Endodermal cell (in vitro differentiated cells): ENCODE measurements around the gene NFAM1. TPM values are rescaled to one million over a fixed set of nuclear protein-coding genes. Genes with fewer than 3 reads are reported as not detected.
A peak's percentile ranks its signal among the peaks of the same experiment; 100 is the strongest.

Experiments used
- DNase-seq: peaks from one replicate; pipeline ENCODE4 v3.0.0-alpha.2; 2017
- H3K27ac ChIP-seq: 2 replicates; pipeline ENCODE4 v1.5.1; 2013; ENCODE audit warnings: mild to moderate bottlenecking, low read depth, low read length, moderate library complexity
- H3K27me3 ChIP-seq: 2 replicates; pipeline ENCODE4 v1.6.1; 2013; ENCODE audit warnings: mild to moderate bottlenecking, low read length, moderate library complexity; ENCODE audit not compliant: insufficient read depth, control insufficient read depth, poor library complexity, severe bottlenecking
- H3K36me3 ChIP-seq: 2 replicates; pipeline ENCODE4 v1.7.0; 2013; ENCODE audit warnings: mild to moderate bottlenecking, low read length, moderate library complexity; ENCODE audit not compliant: control insufficient read depth, insufficient read depth
- H3K4me1 ChIP-seq: one replicate; pipeline ENCODE4 v1.7.0; 2013; ENCODE audit warnings: low read length; ENCODE audit not compliant: control insufficient read depth, insufficient read depth
- H3K4me3 ChIP-seq: 2 replicates; pipeline ENCODE4 v1.5.1; 2013; ENCODE audit warnings: mild to moderate bottlenecking, low read length, moderate library complexity
- H3K9ac ChIP-seq: 2 replicates; pipeline ENCODE4 v1.6.1; 2013; ENCODE audit warnings: mild to moderate bottlenecking, low read length, moderate library complexity; ENCODE audit not compliant: poor library complexity, severe bottlenecking; ENCODE audit errors: extremely low read depth
- H3K9me3 ChIP-seq: 2 replicates; pipeline ENCODE4 v1.6.1; 2013; ENCODE audit warnings: mild to moderate bottlenecking, low read length, moderate library complexity; ENCODE audit not compliant: control insufficient read depth
- H3K27ac Mint-ChIP-seq: 2 replicates; pipeline ENCODE4 v1.8.0; 2020; ENCODE audit warnings: mixed read lengths
- H3K27me3 Mint-ChIP-seq: 2 replicates; pipeline ENCODE4 v1.8.0; 2021; ENCODE audit warnings: mild to moderate bottlenecking, mixed read lengths; ENCODE audit not compliant: insufficient read depth
- H3K36me3 Mint-ChIP-seq: 2 replicates; pipeline ENCODE4 v1.8.0; 2020; ENCODE audit warnings: low read depth, mixed read lengths
- H3K4me1 Mint-ChIP-seq: 2 replicates; pipeline ENCODE4 v1.8.0; 2020; ENCODE audit warnings: mixed read lengths
- H3K4me3 Mint-ChIP-seq: 2 replicates; pipeline ENCODE4 v1.8.0; 2020; ENCODE audit warnings: mild to moderate bottlenecking, moderate library complexity, mixed read lengths
- H3K9me3 Mint-ChIP-seq: 2 replicates; pipeline ENCODE4 v1.8.0; 2020; ENCODE audit warnings: mild to moderate bottlenecking, mixed read lengths
- WGBS, 2 experiments: methylation state at CpG; one replicate each; pipeline versions ENCODE4 v1.1.5 to v1.1.7; 2013; ENCODE audit warnings: missing lambda C conversion rate in 2 of 2, mixed read lengths in 1 of 2; ENCODE audit not compliant: insufficient coverage in 1 of 2, insufficient read length in 1 of 2; 5-methylcytosine and 5-hydroxymethylcytosine counted together
- total RNA-seq, 2 donors: library from RNA; stranded (reverse); fragmentation: NEBNext Ultra II Directional in 1 of 2; extraction: Animal tissue kit (Norgen Biotek cat#: 25700) in 1 of 2; gene quantifications; 2 replicates in 1 of 2; 3 replicates in 1 of 2; pipeline ENCODE4 v1.2.1, GENCODE V29; 2021
- TF ChIP-seq, protein P1 (sequence below): fragments of 200-600 bp; sonication (generic); conservative IDR thresholded peaks from 2 replicates; pipeline ENCODE4 v1.5.0; 2021; ENCODE audit warnings: antibody characterized with exemption, mild to moderate bottlenecking

Gene NFAM1
- total RNA-seq, 2 donors from 2014 or later = 0.92 to 1.1 TPM

- no peak overlapping the region for H3K27ac Mint-ChIP-seq
- H3K4me3 Mint-ChIP-seq = no peak overlapping the region
- DNase-seq = no peak
Measured at GRCh38 chr22:42346722-42347121, 85.5 kb downstream of the NFAM1 start.

GRCh38 chr22:42345458-42345857 lies 86.7 kb downstream of the NFAM1 start:
- no peak for DNase-seq
- Mint-ChIP-seq H3K27ac (no peak overlapping the region), H3K4me3 (no peak overlapping the region), H3K27me3 (no peaks in the 10 kb centered on the region), H3K9me3 (peaks cover 1% of the 10 kb centered on the region), H3K36me3 (no peaks in the 10 kb centered on the region), H3K4me1 (peaks cover 5% of the 10 kb centered on the region)
- Histone ChIP-seq H3K9ac (no peak overlapping the region), H3K4me3 (no peak overlapping the region), H3K27ac (no peak overlapping the region), H3K9me3 (no peaks in the 10 kb centered on the region), H3K4me1 (no peaks in the 10 kb centered on the region), H3K36me3 (no peaks in the 10 kb centered on the region), H3K27me3 (no peaks in the 10 kb centered on the region)
- 93 to 96% methylated on average over 3 to 4 of the region's 4 CpGs for WGBS, 2 experiments
- TF ChIP-seq, protein P1, sequence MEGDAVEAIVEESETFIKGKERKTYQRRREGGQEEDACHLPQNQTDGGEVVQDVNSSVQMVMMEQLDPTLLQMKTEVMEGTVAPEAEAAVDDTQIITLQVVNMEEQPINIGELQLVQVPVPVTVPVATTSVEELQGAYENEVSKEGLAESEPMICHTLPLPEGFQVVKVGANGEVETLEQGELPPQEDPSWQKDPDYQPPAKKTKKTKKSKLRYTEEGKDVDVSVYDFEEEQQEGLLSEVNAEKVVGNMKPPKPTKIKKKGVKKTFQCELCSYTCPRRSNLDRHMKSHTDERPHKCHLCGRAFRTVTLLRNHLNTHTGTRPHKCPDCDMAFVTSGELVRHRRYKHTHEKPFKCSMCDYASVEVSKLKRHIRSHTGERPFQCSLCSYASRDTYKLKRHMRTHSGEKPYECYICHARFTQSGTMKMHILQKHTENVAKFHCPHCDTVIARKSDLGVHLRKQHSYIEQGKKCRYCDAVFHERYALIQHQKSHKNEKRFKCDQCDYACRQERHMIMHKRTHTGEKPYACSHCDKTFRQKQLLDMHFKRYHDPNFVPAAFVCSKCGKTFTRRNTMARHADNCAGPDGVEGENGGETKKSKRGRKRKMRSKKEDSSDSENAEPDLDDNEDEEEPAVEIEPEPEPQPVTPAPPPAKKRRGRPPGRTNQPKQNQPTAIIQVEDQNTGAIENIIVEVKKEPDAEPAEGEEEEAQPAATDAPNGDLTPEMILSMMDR = no peak

More at GRCh38 chr22:42346722-42347121, 85.5 kb downstream of the NFAM1 start:
- Histone ChIP-seq H3K27me3 (no peaks in the 10 kb centered on the region), H3K9ac (no peak overlapping the region), H3K36me3 (no peaks in the 10 kb centered on the region), H3K4me1 (no peaks in the 10 kb centered on the region), H3K9me3 (no peaks in the 10 kb centered on the region), H3K27ac (peak overlapping the region; percentile 84), H3K4me3 (no peak overlapping the region)
- TF ChIP-seq, protein P1 = no peak
- peaks cover 2% of the 10 kb centered on the region for H3K4me1 Mint-ChIP-seq
- 79 to 82% methylated on average over 7 to 8 of the region's 8 CpGs for WGBS, 2 experiments
- no peaks in the 10 kb centered on the region for H3K36me3 Mint-ChIP-seq
- H3K9me3 Mint-ChIP-seq = peaks cover 1% of the 10 kb centered on the region
- H3K27me3 Mint-ChIP-seq = peaks cover 3% of the 10 kb centered on the region

DNA sequence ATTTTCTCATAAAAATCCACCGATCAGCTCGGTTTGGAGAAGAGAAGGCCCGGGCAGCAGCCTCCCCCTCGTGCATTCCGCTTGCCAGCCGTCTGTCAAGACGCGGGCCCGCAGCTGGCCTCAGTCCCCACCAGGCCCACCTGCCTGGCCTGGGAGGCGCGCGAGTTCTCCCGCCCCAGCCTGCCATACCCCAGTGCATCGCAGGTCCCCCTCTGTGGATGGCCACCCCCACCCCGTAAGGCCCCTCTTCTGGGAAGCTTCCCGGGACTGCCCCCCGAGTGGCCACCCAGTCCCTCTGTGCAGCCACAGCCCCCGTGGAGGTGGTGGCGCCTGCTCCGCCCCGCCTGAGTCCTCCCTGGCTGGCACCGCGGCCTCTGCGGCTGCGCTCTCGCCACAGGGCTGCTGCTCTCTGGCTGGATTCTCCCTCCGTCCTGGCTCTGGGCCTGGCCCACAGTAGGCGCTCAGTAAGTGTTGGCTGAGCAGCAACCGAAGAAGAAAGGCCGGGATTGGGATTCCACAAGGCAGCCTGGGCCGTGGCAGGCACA lies 87.8 kb downstream of the NFAM1 start:
- Histone ChIP-seq H3K4me1 (no peaks in the 10 kb centered on the region), H3K36me3 (no peaks in the 10 kb centered on the region), H3K27me3 (no peaks in the 10 kb centered on the region), H3K27ac (peak overlapping the region; percentile 1), H3K9ac (no peak overlapping the region), H3K4me3 (no peak overlapping the region), H3K9me3 (no peaks in the 10 kb centered on the region)
- TF ChIP-seq, protein P1 = no peak
- Mint-ChIP-seq H3K4me1 (peaks cover 5% of the 10 kb centered on the region), H3K36me3 (no peaks in the 10 kb centered on the region), H3K9me3 (no peaks in the 10 kb centered on the region), H3K4me3 (peak overlapping the region; percentile 57), H3K27ac (no peak overlapping the region), H3K27me3 (no peaks in the 10 kb centered on the region)
- 57 to 60% methylated on average over 13 to 31 of the region's 31 CpGs for WGBS, 2 experiments
- DNase-seq = peak; percentile 89
